ENCODE results near the gene PWWP2A.

The PWWP2A gene

GRCh38 chr5:160133071-160133917 lies 14.0 kb upstream of the PWWP2A start:
- no peaks in the 10 kb centered on the region for H3K9me3 ChIP-seq (ENCODE audit: control insufficient read depth in 5 of 5, low read length in 5 of 5)
- H3K4me1 ChIP-seq (ENCODE audit: control insufficient read depth in 5 of 5, insufficient read depth in 5 of 5, low read length in 5 of 5) = peaks cover 0 to 9% (median 8%) of the 10 kb centered on the region in 5 donors
- H3K27ac ChIP-seq (ENCODE audit: low read depth, low read length) = no peak overlapping the region
- no peak overlapping the region for H3K9ac ChIP-seq (ENCODE audit: low read length in 5 of 5)
- no peaks in the 10 kb centered on the region for H3K27me3 ChIP-seq (ENCODE audit: control insufficient read depth in 5 of 5, insufficient read depth in 4 of 5, low read length in 5 of 5)
- peak overlapping the region; percentile 34 to 68 (median 38) for H3K4me3 ChIP-seq (ENCODE audit: low read depth in 1 of 5, low read length in 5 of 5)
- H3K36me3 ChIP-seq (ENCODE audit: control insufficient read depth in 5 of 5, insufficient read depth in 5 of 5, low read length in 5 of 5) = no peaks in the 10 kb centered on the region

GRCh38 chr5:160129841-160130240 lies 10.6 kb upstream of the PWWP2A start:
- Histone ChIP-seq H3K4me1 (ENCODE audit: control insufficient read depth in 5 of 5, insufficient read depth in 5 of 5, low read length in 5 of 5) (peaks cover 0 to 9% (median 8%) of the 10 kb centered on the region in 5 donors), H3K9me3 (ENCODE audit: control insufficient read depth in 5 of 5, low read length in 5 of 5) (peaks cover 0 to 3% (median 0%) of the 10 kb centered on the region in 5 donors), H3K9ac (ENCODE audit: low read length in 5 of 5) (no peak overlapping the region), H3K36me3 (ENCODE audit: control insufficient read depth in 5 of 5, insufficient read depth in 5 of 5, low read length in 5 of 5) (no peaks in the 10 kb centered on the region), H3K27me3 (ENCODE audit: control insufficient read depth in 5 of 5, insufficient read depth in 4 of 5, low read length in 5 of 5) (no peaks in the 10 kb centered on the region), H3K4me3 (ENCODE audit: low read depth in 1 of 5, low read length in 5 of 5) (no peak overlapping the region), H3K27ac (ENCODE audit: low read depth, low read length) (no peak overlapping the region)

GRCh38 chr5:160128632-160129031 lies 9.4 kb upstream of the PWWP2A start:
- no peak overlapping the region for H3K9ac ChIP-seq (ENCODE audit: low read length in 5 of 5)
- H3K9me3 ChIP-seq (ENCODE audit: control insufficient read depth in 5 of 5, low read length in 5 of 5) = peaks cover 0 to 3% (median 0%) of the 10 kb centered on the region in 5 donors
- no peak overlapping the region for H3K27ac ChIP-seq (ENCODE audit: low read depth, low read length)
- H3K4me1 ChIP-seq (ENCODE audit: control insufficient read depth in 5 of 5, insufficient read depth in 5 of 5, low read length in 5 of 5) = peaks cover 0 to 9% (median 8%) of the 10 kb centered on the region in 5 donors
- no peaks in the 10 kb centered on the region for H3K27me3 ChIP-seq (ENCODE audit: control insufficient read depth in 5 of 5, insufficient read depth in 4 of 5, low read length in 5 of 5)
- H3K36me3 ChIP-seq (ENCODE audit: control insufficient read depth in 5 of 5, insufficient read depth in 5 of 5, low read length in 5 of 5) = no peaks in the 10 kb centered on the region
- H3K4me3 ChIP-seq (ENCODE audit: low read depth in 1 of 5, low read length in 5 of 5) = no peak overlapping the region

GRCh38 chr5:160119905-160120266 lies 636 bp upstream of the PWWP2A start:
- no peak overlapping the region for H3K9ac ChIP-seq (ENCODE audit: low read length in 5 of 5)
- peaks cover 0 to 4% (median 0%) of the 10 kb centered on the region in 5 donors for H3K27me3 ChIP-seq (ENCODE audit: control insufficient read depth in 5 of 5, insufficient read depth in 4 of 5, low read length in 5 of 5)
- H3K27ac ChIP-seq (ENCODE audit: low read depth, low read length) = no peak overlapping the region
- H3K4me1 ChIP-seq (ENCODE audit: control insufficient read depth in 5 of 5, insufficient read depth in 5 of 5, low read length in 5 of 5) = peaks cover 5 to 14% (median 9%) of the 10 kb centered on the region in 5 donors
- peaks cover 0 to 10% (median 0%) of the 10 kb centered on the region in 5 donors for H3K36me3 ChIP-seq (ENCODE audit: control insufficient read depth in 5 of 5, insufficient read depth in 5 of 5, low read length in 5 of 5)
- H3K4me3 ChIP-seq (ENCODE audit: low read depth in 1 of 5, low read length in 5 of 5) = no peak overlapping the region
- H3K9me3 ChIP-seq (ENCODE audit: control insufficient read depth in 5 of 5, low read length in 5 of 5) = no peaks in the 10 kb centered on the region

GRCh38 chr5:160118349-160119141 lies 705 bp downstream of the PWWP2A start:
- Histone ChIP-seq H3K27ac (ENCODE audit: low read depth, low read length) (peak overlapping the region; percentile 87), H3K36me3 (ENCODE audit: control insufficient read depth in 5 of 5, insufficient read depth in 5 of 5, low read length in 5 of 5) (peaks cover 0 to 18% (median 5%) of the 10 kb centered on the region in 5 donors), H3K9me3 (ENCODE audit: control insufficient read depth in 5 of 5, low read length in 5 of 5) (no peaks in the 10 kb centered on the region), H3K27me3 (ENCODE audit: control insufficient read depth in 5 of 5, insufficient read depth in 4 of 5, low read length in 5 of 5) (peaks cover 0 to 4% (median 0%) of the 10 kb centered on the region in 5 donors), H3K4me1 (ENCODE audit: control insufficient read depth in 5 of 5, insufficient read depth in 5 of 5, low read length in 5 of 5) (peaks cover 5 to 14% (median 9%) of the 10 kb centered on the region in 5 donors), H3K4me3 (ENCODE audit: low read depth in 1 of 5, low read length in 5 of 5) (peak overlapping the region; percentile 35 to 90 (median 85)), H3K9ac (ENCODE audit: low read length in 5 of 5) (peak overlapping the region in 4 of 5 donors; percentile 77 to 90 (median 84))

GRCh38 chr5:160116991-160117390 lies 2.3 kb downstream of the PWWP2A start:
- no peak overlapping the region for H3K27ac ChIP-seq (ENCODE audit: low read depth, low read length)
- peaks cover 4 to 30% (median 12%) of the 10 kb centered on the region in 5 donors for H3K36me3 ChIP-seq (ENCODE audit: control insufficient read depth in 5 of 5, insufficient read depth in 5 of 5, low read length in 5 of 5)
- H3K9ac ChIP-seq (ENCODE audit: low read length in 5 of 5) = no peak overlapping the region
- H3K9me3 ChIP-seq (ENCODE audit: control insufficient read depth in 5 of 5, low read length in 5 of 5) = no peaks in the 10 kb centered on the region
- H3K4me1 ChIP-seq (ENCODE audit: control insufficient read depth in 5 of 5, insufficient read depth in 5 of 5, low read length in 5 of 5) = peaks cover 5 to 14% (median 9%) of the 10 kb centered on the region in 5 donors
- H3K27me3 ChIP-seq (ENCODE audit: control insufficient read depth in 5 of 5, insufficient read depth in 4 of 5, low read length in 5 of 5) = peaks cover 0 to 4% (median 0%) of the 10 kb centered on the region in 5 donors
- H3K4me3 ChIP-seq (ENCODE audit: low read depth in 1 of 5, low read length in 5 of 5) = no peak overlapping the region

GRCh38 chr5:160108124-160108523 lies 11.1 kb downstream of the PWWP2A start:
- Histone ChIP-seq H3K9me3 (ENCODE audit: control insufficient read depth in 5 of 5, low read length in 5 of 5) (no peaks in the 10 kb centered on the region), H3K27me3 (ENCODE audit: control insufficient read depth in 5 of 5, insufficient read depth in 4 of 5, low read length in 5 of 5) (no peaks in the 10 kb centered on the region), H3K36me3 (ENCODE audit: control insufficient read depth in 5 of 5, insufficient read depth in 5 of 5, low read length in 5 of 5) (peaks cover 8 to 17% (median 11%) of the 10 kb centered on the region in 5 donors), H3K9ac (ENCODE audit: low read length in 5 of 5) (no peak overlapping the region), H3K27ac (ENCODE audit: low read depth, low read length) (no peak overlapping the region), H3K4me3 (ENCODE audit: low read depth in 1 of 5, low read length in 5 of 5) (no peak overlapping the region), H3K4me1 (ENCODE audit: control insufficient read depth in 5 of 5, insufficient read depth in 5 of 5, low read length in 5 of 5) (peaks cover 0 to 11% (median 4%) of the 10 kb centered on the region in 5 donors)

GRCh38 chr5:160105686-160106360 lies 13.4 kb downstream of the PWWP2A start:
- peaks cover 0 to 21% (median 11%) of the 10 kb centered on the region in 5 donors for H3K4me1 ChIP-seq (ENCODE audit: control insufficient read depth in 5 of 5, insufficient read depth in 5 of 5, low read length in 5 of 5)
- H3K4me3 ChIP-seq (ENCODE audit: low read depth in 1 of 5, low read length in 5 of 5) = no peak overlapping the region
- no peak overlapping the region for H3K27ac ChIP-seq (ENCODE audit: low read depth, low read length)
- H3K27me3 ChIP-seq (ENCODE audit: control insufficient read depth in 5 of 5, insufficient read depth in 4 of 5, low read length in 5 of 5) = no peaks in the 10 kb centered on the region
- peak overlapping the region in 1 of 5 donors; percentile 51 for H3K9ac ChIP-seq (ENCODE audit: low read length in 5 of 5)
- peaks cover 0 to 5% (median 3%) of the 10 kb centered on the region in 5 donors for H3K36me3 ChIP-seq (ENCODE audit: control insufficient read depth in 5 of 5, insufficient read depth in 5 of 5, low read length in 5 of 5)
- no peaks in the 10 kb centered on the region for H3K9me3 ChIP-seq (ENCODE audit: control insufficient read depth in 5 of 5, low read length in 5 of 5)

GRCh38 chr5:160097991-160098390 lies 21.3 kb downstream of the PWWP2A start:
- Histone ChIP-seq H3K9ac (ENCODE audit: low read length in 5 of 5) (no peak overlapping the region), H3K4me3 (ENCODE audit: low read depth in 1 of 5, low read length in 5 of 5) (no peak overlapping the region), H3K4me1 (ENCODE audit: control insufficient read depth in 5 of 5, insufficient read depth in 5 of 5, low read length in 5 of 5) (peaks cover 0 to 20% (median 2%) of the 10 kb centered on the region in 5 donors), H3K9me3 (ENCODE audit: control insufficient read depth in 5 of 5, low read length in 5 of 5) (no peaks in the 10 kb centered on the region), H3K27me3 (ENCODE audit: control insufficient read depth in 5 of 5, insufficient read depth in 4 of 5, low read length in 5 of 5) (no peaks in the 10 kb centered on the region), H3K36me3 (ENCODE audit: control insufficient read depth in 5 of 5, insufficient read depth in 5 of 5, low read length in 5 of 5) (peaks cover 6 to 13% (median 9%) of the 10 kb centered on the region in 5 donors), H3K27ac (ENCODE audit: low read depth, low read length) (no peak overlapping the region)

Data from subcutaneous abdominal adipose tissue (tissue), 5 donors.